HG02840 (cell line): ENCODE data around the gene KRT31.
"Not testable (repeated sequence)": the region's sequence is repeated elsewhere in the genome, so short reads cannot be mapped to it uniquely, and the experiment has no call there.

Experiments
- ATAC-seq: cut with Tn5 transposase; IDR thresholded peaks from one replicate; pipeline ENCODE4 v1.9.1; 2021; ENCODE audit warnings: mild to moderate bottlenecking, moderate library complexity, moderate number of reproducible peaks; ENCODE audit not compliant: unreplicated experiment, low FRiP score

Gene KRT31

GRCh38 chr17:41396996-41397660 is at the start of gene KRT31:
TSS of gene KRT31 (minus strand) at chr17:41397608. CDS start at chr17:41397539, 69 bp downstream.
- no peak for ATAC-seq

- no peak for ATAC-seq
Observed at GRCh38 chr17:41446806-41447205, 49.4 kb upstream of the KRT31 start.

GRCh38 chr17:41444640-41445039 is 47.2 kb upstream of the KRT31 start:
- no peak for ATAC-seq

GRCh38 chr17:41444186-41444585 is 46.8 kb upstream of the KRT31 start:
- no peak for ATAC-seq

GRCh38 chr17:41442739-41443138 is 45.3 kb upstream of the KRT31 start:
- ATAC-seq: no peak

DNA sequence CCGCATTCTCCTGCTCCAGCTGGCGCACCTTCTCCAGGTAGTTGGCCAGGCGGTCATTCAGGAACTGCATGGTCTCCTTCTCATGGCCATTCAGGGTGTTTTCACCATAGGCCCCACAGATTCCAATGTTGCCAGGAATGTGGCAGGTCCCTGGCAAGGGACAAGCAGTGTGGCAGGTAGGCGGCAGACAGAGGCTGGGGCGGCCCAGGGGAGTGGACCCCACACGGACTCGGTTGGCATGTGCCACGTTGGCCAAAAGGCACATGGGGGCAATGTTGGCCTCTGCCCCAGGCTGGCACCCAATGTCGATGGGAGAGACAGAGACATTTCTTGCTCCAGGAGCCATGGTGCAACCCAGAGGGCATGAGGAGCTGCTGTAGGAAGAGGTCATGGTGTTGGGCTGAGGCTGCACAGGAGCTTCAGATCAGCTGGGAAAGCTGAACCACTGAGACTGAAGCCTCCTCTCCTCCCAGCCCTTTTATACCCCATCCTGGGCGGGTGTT is 43.2 kb upstream of the KRT31 start, which contains the start of gene KRT38:
KRT38 (minus strand) TSS at position 453 of the 503 bp plus-strand sequence; CDS start at position 391, 62 bp downstream.
- no peak for ATAC-seq

- ATAC-seq: no peak
Observed at GRCh38 chr17:41439375-41439774, 42.0 kb upstream of the KRT31 start.

DNA sequence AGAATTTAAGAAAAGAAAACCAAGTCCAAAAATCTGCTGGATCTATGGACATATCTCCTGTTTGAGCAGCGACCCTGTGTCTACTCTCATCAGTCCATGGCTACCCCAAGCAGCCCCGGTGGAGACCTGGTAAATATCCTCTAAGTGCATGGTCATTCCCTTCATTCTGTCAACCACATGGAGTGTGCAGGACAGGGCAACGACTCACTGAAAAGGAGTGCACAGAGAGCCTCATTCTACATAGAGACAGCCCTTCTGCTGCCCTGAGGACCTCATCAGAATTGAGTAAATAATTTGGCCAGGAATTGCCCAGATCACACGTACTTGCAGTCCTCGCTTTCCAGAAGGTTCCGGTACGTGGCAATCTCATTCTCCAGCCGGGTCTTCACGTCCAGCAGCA is 40.4 kb upstream of the KRT31 start:
- no peak for ATAC-seq

DNA sequence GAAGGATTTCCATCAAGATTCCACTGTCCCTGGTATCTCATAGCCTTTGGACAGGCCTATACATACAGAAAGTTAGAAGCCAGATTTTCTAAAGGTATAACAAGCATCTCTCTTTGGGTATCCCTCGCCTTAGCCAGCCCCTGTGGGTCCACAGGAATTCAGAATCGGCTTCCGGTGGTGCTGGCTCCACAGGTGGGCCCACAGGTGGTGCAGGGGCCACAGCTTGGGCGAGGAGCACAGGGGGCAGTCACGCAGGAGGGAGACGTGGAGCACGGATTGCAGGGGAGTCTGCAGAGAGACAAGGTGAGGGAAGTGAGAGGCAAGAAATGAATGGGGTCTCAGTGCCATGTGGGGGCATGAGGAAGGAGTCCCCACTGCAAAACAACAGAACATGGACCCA is 39.8 kb upstream of the KRT31 start:
- no peak for ATAC-seq

DNA sequence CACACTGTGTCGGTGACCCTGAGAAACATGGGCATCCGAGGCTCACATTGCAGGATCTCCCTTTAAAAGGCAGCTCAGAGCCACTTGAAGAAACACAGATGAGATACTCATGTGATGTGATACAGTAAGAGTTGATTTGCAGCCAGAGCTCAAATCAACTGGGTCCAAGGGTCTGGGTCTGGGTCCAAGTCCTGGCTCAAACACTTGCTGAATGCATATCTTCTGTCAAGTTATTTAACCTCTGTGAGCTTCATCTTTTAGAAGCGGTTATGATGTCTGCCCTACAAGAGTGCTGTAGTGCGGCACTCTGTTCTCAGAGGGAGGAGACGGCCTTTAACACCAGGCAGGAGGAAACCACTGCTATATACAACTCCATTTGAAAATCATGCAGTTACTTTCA is 37.0 kb upstream of the KRT31 start:
- ATAC-seq: no peak

DNA sequence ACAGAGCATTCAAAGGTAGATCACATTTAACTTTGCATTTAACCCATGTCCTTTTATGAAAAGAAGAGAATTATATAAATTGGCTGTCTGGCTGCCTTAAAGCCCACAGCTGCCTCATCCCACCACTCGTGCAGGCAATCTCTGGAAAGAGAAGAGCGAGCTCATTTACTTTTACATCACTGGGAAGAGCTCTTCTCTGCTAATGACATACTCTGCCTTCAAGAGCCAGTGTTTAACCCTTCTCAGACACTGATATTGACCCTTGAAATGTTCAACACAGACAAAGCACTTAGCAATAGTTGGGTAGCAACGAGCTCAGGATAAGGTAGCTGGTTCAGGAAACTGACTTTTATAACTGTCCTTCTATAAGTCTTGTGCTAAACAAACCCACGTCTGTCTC is 36.6 kb upstream of the KRT31 start:
- no peak for ATAC-seq

GRCh38 chr17:41433586-41433985 is 36.2 kb upstream of the KRT31 start:
- ATAC-seq: no peak

DNA sequence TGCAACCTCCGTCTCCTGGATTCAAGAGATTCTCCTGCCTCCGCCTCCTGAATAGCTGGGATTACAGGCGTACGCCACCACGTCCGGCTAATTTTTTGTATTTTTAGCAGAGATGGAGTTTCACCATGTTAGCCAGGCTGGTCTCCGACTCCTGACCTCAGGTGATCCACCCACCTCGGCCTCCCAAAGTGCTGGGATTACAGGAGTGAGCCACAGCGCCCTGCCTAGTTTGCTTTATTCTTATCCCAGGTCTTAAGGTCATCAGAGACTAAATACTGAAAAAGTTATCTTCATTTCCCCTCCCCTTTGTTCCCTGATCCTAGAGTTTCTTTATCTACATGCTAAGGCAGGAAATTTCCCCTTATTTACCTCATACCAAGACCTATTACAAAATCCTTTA is 33.0 kb upstream of the KRT31 start:
- not testable (repeated sequence) for ATAC-seq

GRCh38 chr17:41429667-41430066 is 32.3 kb upstream of the KRT31 start:
- ATAC-seq: no peak

- no peak for ATAC-seq
Observed at GRCh38 chr17:41428591-41429291, 31.3 kb upstream of the KRT31 start.

- ATAC-seq: no peak
Observed at GRCh38 chr17:41424111-41424635, 26.8 kb upstream of the KRT31 start, which contains the start of gene KRT37. TSS of gene KRT37 (minus strand) at chr17:41424585. CDS start at chr17:41424523, 62 bp downstream.

DNA sequence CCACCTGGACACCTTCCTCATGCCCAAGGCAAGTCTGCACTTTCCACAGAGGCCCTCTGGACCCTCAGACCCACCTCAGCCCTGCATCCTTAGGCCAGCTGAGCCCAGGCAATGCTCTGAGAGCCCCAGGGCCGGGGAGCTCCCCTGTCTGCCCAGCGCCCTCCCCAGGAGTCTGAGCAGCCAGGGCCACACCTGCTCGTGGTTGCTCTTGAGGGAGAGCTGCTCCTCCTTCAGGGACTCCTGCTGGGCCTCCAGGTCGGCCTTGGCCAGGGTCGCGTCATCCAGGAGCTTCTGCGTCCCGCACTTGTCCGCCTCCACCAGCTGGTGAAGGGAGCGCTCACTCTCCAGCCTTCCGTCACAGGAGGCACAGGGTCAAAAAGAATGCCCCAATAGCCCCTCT is 25.2 kb upstream of the KRT31 start:
- ATAC-seq: not testable (repeated sequence)

DNA sequence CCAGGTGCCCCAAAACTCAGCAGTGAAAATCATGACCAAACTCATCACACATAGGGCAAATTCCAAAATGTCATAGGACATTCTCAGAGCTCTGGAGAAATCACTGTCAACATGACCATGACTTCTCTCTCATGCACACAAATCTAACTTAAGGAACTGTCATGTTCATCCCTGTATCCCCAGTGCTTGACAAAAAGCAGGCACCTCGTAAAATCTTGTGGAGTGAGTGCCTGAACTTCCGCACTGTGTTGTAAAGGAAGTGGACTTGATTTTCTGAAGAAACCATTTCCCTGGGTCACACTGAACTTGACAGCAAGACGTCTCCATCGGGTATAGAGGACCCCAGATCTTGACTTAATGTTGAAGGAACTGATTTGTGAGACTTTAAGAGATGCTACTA is 24.2 kb upstream of the KRT31 start:
- ATAC-seq: no peak

DNA sequence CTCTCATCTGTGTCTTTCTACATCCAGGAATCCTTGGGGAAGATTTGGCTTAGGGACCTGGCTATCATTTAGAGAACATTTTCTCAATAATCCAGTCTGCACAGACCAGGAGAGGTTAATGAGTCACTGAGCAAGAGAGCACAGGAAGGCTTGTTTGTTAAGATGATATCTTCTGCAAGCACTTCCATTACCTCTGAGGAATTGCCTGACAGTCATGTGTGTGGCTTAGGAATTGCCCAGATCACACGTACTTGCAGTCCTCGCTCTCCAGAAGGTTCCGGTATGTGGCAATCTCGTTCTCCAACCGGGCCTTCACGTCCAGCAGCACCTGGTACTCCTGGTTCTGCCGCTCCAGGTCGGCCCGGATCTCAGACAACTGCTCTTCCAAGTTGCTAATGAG is 23.7 kb upstream of the KRT31 start:
- no peak for ATAC-seq

GRCh38 chr17:41420134-41420533 is 22.7 kb upstream of the KRT31 start:
- ATAC-seq: no peak

DNA sequence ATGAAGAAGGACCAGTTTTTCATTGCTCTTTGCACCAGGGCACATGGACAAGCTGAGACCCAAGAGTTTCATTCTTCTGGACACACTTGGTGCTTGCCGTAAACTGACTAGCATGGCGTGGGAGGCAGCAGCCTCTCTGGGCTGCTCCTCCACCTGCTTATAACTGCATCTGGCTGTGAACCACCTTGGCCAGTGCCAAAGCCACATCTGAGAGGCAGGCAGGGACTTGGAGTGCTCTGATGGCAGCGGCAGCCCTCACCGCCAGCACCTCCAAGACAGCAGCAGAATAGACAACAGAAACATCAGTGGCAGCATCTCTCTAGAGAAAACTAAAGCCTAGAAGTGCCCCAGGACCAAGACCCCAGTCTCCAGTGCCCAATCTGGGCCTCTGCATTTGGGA is 22.3 kb upstream of the KRT31 start:
- ATAC-seq: no peak
